HepG2 (cell line): ENCODE results near the gene ARHGAP26. TPM values are rescaled to one million over a fixed set of nuclear protein-coding genes. Genes with fewer than 3 reads are reported as not detected.

Experiments
- CBX5 ChIP-seq: sonication (generic); formaldehyde crosslinking; IDR thresholded peaks from 2 replicates; pipeline ENCODE4 v1.4.0; 2020; ENCODE audit warnings: missing genetic modification reagents, borderline replicate concordance
- FOSL1 ChIP-seq: sonication (generic); formaldehyde crosslinking; IDR thresholded peaks from 2 replicates; pipeline ENCODE4 v1.9.0; 2021; ENCODE audit warnings: missing genetic modification reagents, borderline replicate concordance
- FOXP1 ChIP-seq, 2 experiments: fragments of 450-650 bp in 1 of 2; IDR thresholded peaks; 2 replicates each; pipeline ENCODE4 v1.6.1; 2017 to 2018; ENCODE audit warnings: antibody characterized with exemption in 1 of 2
- IRF2 ChIP-seq: IDR thresholded peaks from 2 replicates; pipeline ENCODE4 v1.6.1; 2018; ENCODE audit warnings: missing genetic modification reagents, missing compliant biosample characterization
- MEIS2 ChIP-seq: sonication (generic); formaldehyde crosslinking; IDR thresholded peaks from 2 replicates; pipeline ENCODE4 v1.9.0; 2021; ENCODE audit warnings: mild to moderate bottlenecking, missing genetic modification reagents
- MLX ChIP-seq: IDR thresholded peaks from 2 replicates; pipeline ENCODE4 v1.6.1; 2016
- NR2F1 ChIP-seq, 2 experiments: fragments of 450-650 bp in 1 of 2; formaldehyde crosslinking in 1 of 2; IDR thresholded peaks; 2 replicates each; pipeline versions ENCODE4 v1.5.0 to v1.6.1; 2016 to 2020; ENCODE audit warnings: mild to moderate bottlenecking in 1 of 2, missing compliant biosample characterization in 1 of 2, missing genetic modification reagents in 1 of 2, moderate library complexity in 1 of 2
- TCF7 ChIP-seq: sonication (generic); IDR thresholded peaks from 2 replicates; pipeline ENCODE4 v1.6.1; 2016; ENCODE audit warnings: antibody characterized with exemption, low read depth
- YEATS2 ChIP-seq: sonication (generic); formaldehyde crosslinking; IDR thresholded peaks from 2 replicates; pipeline ENCODE4 v1.4.0; 2020; ENCODE audit warnings: missing genetic modification reagents, borderline replicate concordance
- ZNF205 ChIP-seq: IDR thresholded peaks from 2 replicates; pipeline ENCODE4 v1.6.1; 2018; ENCODE audit warnings: missing biosample characterization, missing genetic modification reagents
- ZNF251 ChIP-seq: sonication (generic); formaldehyde crosslinking; IDR thresholded peaks from 2 replicates; pipeline ENCODE4 v1.9.0; 2021; ENCODE audit warnings: mild to moderate bottlenecking, missing genetic modification reagents
- ZNF253 ChIP-seq: sonication (generic); formaldehyde crosslinking; IDR thresholded peaks from 2 replicates; pipeline ENCODE4 v1.8.0; 2022; ENCODE audit warnings: mild to moderate bottlenecking, missing genetic modification reagents, borderline replicate concordance
- polyA plus RNA-seq, 8 experiments: library from polyadenylated mRNA; depleted of rRNA in 3 of 8; stranded (reverse) in 7 of 8; unstranded in 1 of 8; fragments of >200 nt; fragmentation: Illumina TruSeq in 4 of 8; extraction: Trizol in 4 of 8; gene quantifications; 2 replicates each; pipeline versions ENCODE4 v1.2.1 to v1.2.3, GENCODE V29; 2011 to 2016; ENCODE audit warnings: low read depth in 4 of 8, missing spikeins in 1 of 8, mixed read lengths in 1 of 8; ENCODE audit not compliant: insufficient read depth in 1 of 8
- total RNA-seq, 5 experiments: library from RNA; depleted of rRNA; stranded (reverse); fragments of >200 nt; fragmentation: Illumina TruSeq; extraction: Trizol; gene quantifications; 2 replicates each; pipeline ENCODE4 v1.2.3, GENCODE V29; 2016; ENCODE audit warnings: low read depth in 1 of 5
- TF ChIP-seq, protein P1 (sequence below): sonication (generic); IDR thresholded peaks from 2 replicates; pipeline ENCODE4 v1.6.1; 2016; ENCODE audit warnings: low read depth, borderline replicate concordance
- TF ChIP-seq, protein P2 (sequence below): sonication (generic); formaldehyde crosslinking; IDR thresholded peaks from 2 replicates; pipeline ENCODE4 v1.5.1; 2020; ENCODE audit warnings: mild to moderate bottlenecking, missing genetic modification reagents, borderline replicate concordance
- TF ChIP-seq, protein P3 (sequence below): IDR thresholded peaks from 2 replicates; pipeline ENCODE4 v1.6.1; 2012; ENCODE audit warnings: inconsistent platforms
- TF ChIP-seq, protein P4 (sequence below): sonication (generic); formaldehyde crosslinking; conservative IDR thresholded peaks from 2 replicates; pipeline ENCODE4 v1.4.0; 2020; ENCODE audit warnings: mild to moderate bottlenecking, missing genetic modification reagents, moderate library complexity

The ARHGAP26 gene
- total and polyA plus RNA-seq, 2 of the 13 experiments (the other 11 are each of a cell fraction or from before 2014, with no cell fraction given): 9.6 to 18.2 TPM

DNA sequence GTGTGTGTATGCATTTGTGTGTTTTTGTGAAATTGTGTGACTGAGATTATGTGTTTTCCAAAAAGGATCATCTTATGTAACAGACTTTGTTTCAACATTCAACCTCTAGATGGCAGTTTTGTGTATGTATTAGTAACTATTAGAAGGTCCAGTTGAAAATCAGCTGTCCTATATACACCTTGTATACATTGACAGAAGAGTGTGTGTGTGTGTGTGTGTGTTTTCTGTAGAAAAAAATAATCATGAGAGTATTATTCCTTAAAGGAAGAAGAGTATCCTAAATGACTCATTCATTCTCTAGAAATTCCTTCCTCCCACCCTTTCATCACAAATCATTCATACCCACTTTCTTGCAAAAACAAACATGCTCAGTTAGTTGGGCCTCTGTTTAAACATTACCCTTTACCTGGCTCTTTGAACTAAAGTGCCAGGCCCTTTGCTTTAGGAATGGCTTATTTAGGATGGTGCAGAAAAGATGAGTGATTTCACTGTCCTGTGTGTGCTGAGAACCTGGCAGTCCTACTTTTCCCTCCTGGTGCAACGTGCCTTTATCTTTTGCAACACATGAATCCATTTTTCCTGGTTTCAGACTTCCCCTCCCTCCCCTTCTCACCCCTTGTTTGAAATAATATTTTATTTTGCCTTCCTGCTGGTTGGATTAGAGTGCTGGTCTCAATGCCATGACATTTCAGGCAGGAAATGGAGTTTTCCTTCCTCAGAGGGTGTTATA, 152.2 kb downstream of the ARHGAP26 start (continued):
- TF ChIP-seq TCF7: peak; percentile 97
- no peak for TF ChIP-seq FOXP1 (IDR thresholded peaks at IDR 0.05)
- TF ChIP-seq FOXP1 (CRISPR knock-in tag; IDR thresholded peaks at IDR 0.05): peak; percentile 82
- TF ChIP-seq, protein P1, sequence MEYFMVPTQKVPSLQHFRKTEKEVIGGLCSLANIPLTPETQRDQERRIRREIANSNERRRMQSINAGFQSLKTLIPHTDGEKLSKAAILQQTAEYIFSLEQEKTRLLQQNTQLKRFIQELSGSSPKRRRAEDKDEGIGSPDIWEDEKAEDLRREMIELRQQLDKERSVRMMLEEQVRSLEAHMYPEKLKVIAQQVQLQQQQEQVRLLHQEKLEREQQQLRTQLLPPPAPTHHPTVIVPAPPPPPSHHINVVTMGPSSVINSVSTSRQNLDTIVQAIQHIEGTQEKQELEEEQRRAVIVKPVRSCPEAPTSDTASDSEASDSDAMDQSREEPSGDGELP: peak; percentile 81; the same call in 1 of the 2 replicates
- peak; percentile 52; the same call in 1 of the 2 replicates for TF ChIP-seq CBX5
- TF ChIP-seq, protein P2, sequence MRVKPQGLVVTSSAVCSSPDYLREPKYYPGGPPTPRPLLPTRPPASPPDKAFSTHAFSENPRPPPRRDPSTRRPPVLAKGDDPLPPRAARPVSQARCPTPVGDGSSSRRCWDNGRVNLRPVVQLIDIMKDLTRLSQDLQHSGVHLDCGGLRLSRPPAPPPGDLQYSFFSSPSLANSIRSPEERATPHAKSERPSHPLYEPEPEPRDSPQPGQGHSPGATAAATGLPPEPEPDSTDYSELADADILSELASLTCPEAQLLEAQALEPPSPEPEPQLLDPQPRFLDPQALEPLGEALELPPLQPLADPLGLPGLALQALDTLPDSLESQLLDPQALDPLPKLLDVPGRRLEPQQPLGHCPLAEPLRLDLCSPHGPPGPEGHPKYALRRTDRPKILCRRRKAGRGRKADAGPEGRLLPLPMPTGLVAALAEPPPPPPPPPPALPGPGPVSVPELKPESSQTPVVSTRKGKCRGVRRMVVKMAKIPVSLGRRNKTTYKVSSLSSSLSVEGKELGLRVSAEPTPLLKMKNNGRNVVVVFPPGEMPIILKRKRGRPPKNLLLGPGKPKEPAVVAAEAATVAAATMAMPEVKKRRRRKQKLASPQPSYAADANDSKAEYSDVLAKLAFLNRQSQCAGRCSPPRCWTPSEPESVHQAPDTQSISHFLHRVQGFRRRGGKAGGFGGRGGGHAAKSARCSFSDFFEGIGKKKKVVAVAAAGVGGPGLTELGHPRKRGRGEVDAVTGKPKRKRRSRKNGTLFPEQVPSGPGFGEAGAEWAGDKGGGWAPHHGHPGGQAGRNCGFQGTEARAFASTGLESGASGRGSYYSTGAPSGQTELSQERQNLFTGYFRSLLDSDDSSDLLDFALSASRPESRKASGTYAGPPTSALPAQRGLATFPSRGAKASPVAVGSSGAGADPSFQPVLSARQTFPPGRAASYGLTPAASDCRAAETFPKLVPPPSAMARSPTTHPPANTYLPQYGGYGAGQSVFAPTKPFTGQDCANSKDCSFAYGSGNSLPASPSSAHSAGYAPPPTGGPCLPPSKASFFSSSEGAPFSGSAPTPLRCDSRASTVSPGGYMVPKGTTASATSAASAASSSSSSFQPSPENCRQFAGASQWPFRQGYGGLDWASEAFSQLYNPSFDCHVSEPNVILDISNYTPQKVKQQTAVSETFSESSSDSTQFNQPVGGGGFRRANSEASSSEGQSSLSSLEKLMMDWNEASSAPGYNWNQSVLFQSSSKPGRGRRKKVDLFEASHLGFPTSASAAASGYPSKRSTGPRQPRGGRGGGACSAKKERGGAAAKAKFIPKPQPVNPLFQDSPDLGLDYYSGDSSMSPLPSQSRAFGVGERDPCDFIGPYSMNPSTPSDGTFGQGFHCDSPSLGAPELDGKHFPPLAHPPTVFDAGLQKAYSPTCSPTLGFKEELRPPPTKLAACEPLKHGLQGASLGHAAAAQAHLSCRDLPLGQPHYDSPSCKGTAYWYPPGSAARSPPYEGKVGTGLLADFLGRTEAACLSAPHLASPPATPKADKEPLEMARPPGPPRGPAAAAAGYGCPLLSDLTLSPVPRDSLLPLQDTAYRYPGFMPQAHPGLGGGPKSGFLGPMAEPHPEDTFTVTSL (CRISPR knock-in tag): peak; percentile 82; the same call in 1 of the 2 replicates
- no peak for TF ChIP-seq ZNF251 (CRISPR knock-in tag)
- TF ChIP-seq NR2F1 (CRISPR knock-in tag; IDR thresholded peaks at IDR 0.05): no peak
- no peak for TF ChIP-seq ZNF253
- TF ChIP-seq, protein P3, sequence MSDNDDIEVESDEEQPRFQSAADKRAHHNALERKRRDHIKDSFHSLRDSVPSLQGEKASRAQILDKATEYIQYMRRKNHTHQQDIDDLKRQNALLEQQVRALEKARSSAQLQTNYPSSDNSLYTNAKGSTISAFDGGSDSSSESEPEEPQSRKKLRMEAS: peak; percentile 57
- 0 out of 2 replicates have a peak, but pooled peaks have one; percentile 50 for TF ChIP-seq IRF2 (CRISPR knock-in tag)
- TF ChIP-seq MLX: 0 out of 2 replicates have a peak, but pooled peaks have one; percentile 31
- TF ChIP-seq ZNF205 (CRISPR knock-in tag): peak; percentile 84; the same call in 1 of the 2 replicates
- TF ChIP-seq, protein P4, sequence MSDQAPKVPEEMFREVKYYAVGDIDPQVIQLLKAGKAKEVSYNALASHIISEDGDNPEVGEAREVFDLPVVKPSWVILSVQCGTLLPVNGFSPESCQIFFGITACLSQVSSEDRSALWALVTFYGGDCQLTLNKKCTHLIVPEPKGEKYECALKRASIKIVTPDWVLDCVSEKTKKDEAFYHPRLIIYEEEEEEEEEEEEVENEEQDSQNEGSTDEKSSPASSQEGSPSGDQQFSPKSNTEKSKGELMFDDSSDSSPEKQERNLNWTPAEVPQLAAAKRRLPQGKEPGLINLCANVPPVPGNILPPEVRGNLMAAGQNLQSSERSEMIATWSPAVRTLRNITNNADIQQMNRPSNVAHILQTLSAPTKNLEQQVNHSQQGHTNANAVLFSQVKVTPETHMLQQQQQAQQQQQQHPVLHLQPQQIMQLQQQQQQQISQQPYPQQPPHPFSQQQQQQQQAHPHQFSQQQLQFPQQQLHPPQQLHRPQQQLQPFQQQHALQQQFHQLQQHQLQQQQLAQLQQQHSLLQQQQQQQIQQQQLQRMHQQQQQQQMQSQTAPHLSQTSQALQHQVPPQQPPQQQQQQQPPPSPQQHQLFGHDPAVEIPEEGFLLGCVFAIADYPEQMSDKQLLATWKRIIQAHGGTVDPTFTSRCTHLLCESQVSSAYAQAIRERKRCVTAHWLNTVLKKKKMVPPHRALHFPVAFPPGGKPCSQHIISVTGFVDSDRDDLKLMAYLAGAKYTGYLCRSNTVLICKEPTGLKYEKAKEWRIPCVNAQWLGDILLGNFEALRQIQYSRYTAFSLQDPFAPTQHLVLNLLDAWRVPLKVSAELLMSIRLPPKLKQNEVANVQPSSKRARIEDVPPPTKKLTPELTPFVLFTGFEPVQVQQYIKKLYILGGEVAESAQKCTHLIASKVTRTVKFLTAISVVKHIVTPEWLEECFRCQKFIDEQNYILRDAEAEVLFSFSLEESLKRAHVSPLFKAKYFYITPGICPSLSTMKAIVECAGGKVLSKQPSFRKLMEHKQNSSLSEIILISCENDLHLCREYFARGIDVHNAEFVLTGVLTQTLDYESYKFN (CRISPR knock-in tag): peak; percentile 92
- 0 out of 2 replicates have a peak, but pooled peaks have one; percentile 24 for TF ChIP-seq MEIS2 (CRISPR knock-in tag)
- peak; percentile 16; the same call in 1 of the 2 replicates for TF ChIP-seq YEATS2 (CRISPR knock-in tag)
- TF ChIP-seq FOSL1 (CRISPR knock-in tag): peak; percentile 76
